Measurements from ENCODE around the gene GLS. TPM values are rescaled to one million over a fixed set of nuclear protein-coding genes. Genes with fewer than 3 reads are reported as not detected.
A peak's percentile ranks its signal among the peaks of the same experiment; 100 is the strongest.

The GLS gene
- total RNA-seq, 2 donors from 2014 or later = 47.2 to 99.3 TPM

DNA sequence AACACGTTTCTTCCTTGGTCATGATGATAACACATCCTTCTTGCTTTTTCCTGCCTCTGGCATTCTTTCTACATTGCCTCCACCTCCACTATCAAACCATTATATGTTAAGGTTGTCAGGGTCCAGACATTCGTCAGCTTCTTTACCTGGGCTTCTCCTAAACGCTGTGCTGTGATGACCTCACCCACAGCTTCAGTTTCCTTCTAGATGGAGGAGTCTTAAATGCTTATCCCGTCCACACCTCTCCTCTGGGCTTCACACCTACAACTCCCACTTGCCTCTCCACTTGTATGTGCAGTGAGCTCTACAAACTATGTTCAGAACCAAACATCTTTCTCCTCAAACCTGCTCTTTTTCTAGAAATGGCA, 134.0 kb downstream of the GLS start:
- TF ChIP-seq, protein P1, sequence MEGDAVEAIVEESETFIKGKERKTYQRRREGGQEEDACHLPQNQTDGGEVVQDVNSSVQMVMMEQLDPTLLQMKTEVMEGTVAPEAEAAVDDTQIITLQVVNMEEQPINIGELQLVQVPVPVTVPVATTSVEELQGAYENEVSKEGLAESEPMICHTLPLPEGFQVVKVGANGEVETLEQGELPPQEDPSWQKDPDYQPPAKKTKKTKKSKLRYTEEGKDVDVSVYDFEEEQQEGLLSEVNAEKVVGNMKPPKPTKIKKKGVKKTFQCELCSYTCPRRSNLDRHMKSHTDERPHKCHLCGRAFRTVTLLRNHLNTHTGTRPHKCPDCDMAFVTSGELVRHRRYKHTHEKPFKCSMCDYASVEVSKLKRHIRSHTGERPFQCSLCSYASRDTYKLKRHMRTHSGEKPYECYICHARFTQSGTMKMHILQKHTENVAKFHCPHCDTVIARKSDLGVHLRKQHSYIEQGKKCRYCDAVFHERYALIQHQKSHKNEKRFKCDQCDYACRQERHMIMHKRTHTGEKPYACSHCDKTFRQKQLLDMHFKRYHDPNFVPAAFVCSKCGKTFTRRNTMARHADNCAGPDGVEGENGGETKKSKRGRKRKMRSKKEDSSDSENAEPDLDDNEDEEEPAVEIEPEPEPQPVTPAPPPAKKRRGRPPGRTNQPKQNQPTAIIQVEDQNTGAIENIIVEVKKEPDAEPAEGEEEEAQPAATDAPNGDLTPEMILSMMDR (conservative IDR thresholded peaks at IDR 0.05) = no peak
- H3K9ac ChIP-seq (ENCODE audit: extremely low read depth, low read length, poor library complexity, severe bottlenecking) = peak overlapping the region; percentile 67

More for the DNA sequence above, 134.0 kb downstream of the GLS start:
- Mint-ChIP-seq H3K4me3 (no peak overlapping the region), H3K9me3 (peaks cover 3% of the 10 kb centered on the region), H3K27ac (no peak overlapping the region), H3K4me1 (no peaks in the 10 kb centered on the region), H3K27me3 (ENCODE audit: insufficient read depth) (peaks cover 22% of the 10 kb centered on the region), H3K36me3 (ENCODE audit: low read depth) (peaks cover 7% of the 10 kb centered on the region)
- H3K27me3 ChIP-seq (ENCODE audit: control insufficient read depth, insufficient read depth, low read length, poor library complexity, severe bottlenecking) = peaks cover 15% of the 10 kb centered on the region
- H3K9me3 ChIP-seq (ENCODE audit: control insufficient read depth, low read length) = no peaks in the 10 kb centered on the region
- DNase-seq = no peak
- peaks cover 19% of the 10 kb centered on the region for H3K36me3 ChIP-seq (ENCODE audit: control insufficient read depth, insufficient read depth, low read length)
- H3K4me1 ChIP-seq (ENCODE audit: control insufficient read depth, insufficient read depth, low read length) = no peaks in the 10 kb centered on the region
- 49 to 59% methylated on average over 3 to 4 of the region's 4 CpGs for WGBS, 2 experiments (ENCODE audit: insufficient coverage in 1 of 2, insufficient read length in 1 of 2)
- peak overlapping the region; percentile 50 for H3K27ac ChIP-seq (ENCODE audit: low read depth, low read length)
- peak overlapping the region; percentile 84 for H3K4me3 ChIP-seq (ENCODE audit: low read length)

Other genes starting within 250 kb of the GLS start
- gene NAB1, start 231.7 kb upstream of the GLS start, total RNA-seq = 10 to 100 TPM; 21.7 to 36.1 TPM
- gene STAT1, start 133.3 kb downstream of the GLS start, total RNA-seq = 10 to 100 TPM; 48.3 to 74.4 TPM

Measured in endodermal cell (in vitro differentiated cells).